Neural progenitor cell (in vitro differentiated cells): ENCODE data around the gene GRAMD4. TPM values are rescaled to one million over a fixed set of nuclear protein-coding genes. Genes with fewer than 3 reads are reported as not detected.
A peak's percentile ranks its signal among the peaks of the same experiment; 100 is the strongest.

Source experiments
- DNase-seq: peaks from one replicate; pipeline ENCODE4 v3.0.0-alpha.2; 2016; ENCODE audit warnings: low spot score
- H2AFZ ChIP-seq: fragments of 200-600 bp; sonication (generic); replicated peaks from 2 replicates; pipeline ENCODE4 v1.6.1; 2016; ENCODE audit warnings: antibody characterized with exemption
- H3F3A ChIP-seq: fragments of 200-600 bp; sonication (generic); 2 replicates; pipeline ENCODE4 v1.6.1; 2016; ENCODE audit warnings: antibody characterized with exemption, low read depth
- H3K27ac ChIP-seq: fragments of 200-600 bp; sonication (generic); 2 replicates; pipeline ENCODE4 v1.5.1; 2016; ENCODE audit warnings: mild to moderate bottlenecking
- H3K27me3 ChIP-seq: fragments of 200-600 bp; sonication (generic); 2 replicates; pipeline ENCODE4 v1.6.1; 2016; ENCODE audit warnings: mild to moderate bottlenecking, moderate library complexity
- H3K36me3 ChIP-seq: fragments of 200-600 bp; sonication (generic); 2 replicates; pipeline ENCODE4 v1.5.1; 2016
- H3K4me1 ChIP-seq: fragments of 200-600 bp; sonication (generic); 2 replicates; pipeline ENCODE4 v1.6.1; 2016; ENCODE audit warnings: mixed run types
- H3K4me2 ChIP-seq: fragments of 200-600 bp; sonication (generic); 2 replicates; pipeline ENCODE4 v1.6.1; 2016
- H3K4me3 ChIP-seq: fragments of 200-600 bp; sonication (generic); 2 replicates; pipeline ENCODE4 v1.5.1; 2016
- H3K79me2 ChIP-seq: fragments of 200-600 bp; sonication (generic); 2 replicates; pipeline ENCODE4 v1.6.1; 2016; ENCODE audit warnings: low read depth
- H3K9ac ChIP-seq: fragments of 200-600 bp; sonication (generic); 2 replicates; pipeline ENCODE4 v1.6.1; 2016
- H3K9me3 ChIP-seq: fragments of 200-600 bp; sonication (generic); 2 replicates; pipeline ENCODE4 v1.5.1; 2016; ENCODE audit warnings: low read depth
- H4K20me1 ChIP-seq: fragments of 200-600 bp; sonication (generic); 2 replicates; pipeline ENCODE4 v1.6.1; 2016; ENCODE audit warnings: low read depth
- H3K27ac Mint-ChIP-seq: 3 replicates; pipeline ENCODE4 v1.8.0; 2021; ENCODE audit warnings: mixed read lengths
- H3K27me3 Mint-ChIP-seq: 2 replicates; pipeline ENCODE4 v1.8.0; 2022; ENCODE audit warnings: low read depth, mild to moderate bottlenecking, inconsistent platforms, moderate library complexity, mixed read lengths; ENCODE audit not compliant: insufficient read depth
- H3K36me3 Mint-ChIP-seq: 3 replicates; pipeline ENCODE4 v1.8.0; 2021; ENCODE audit warnings: mixed read lengths
- H3K4me1 Mint-ChIP-seq: 3 replicates; pipeline ENCODE4 v1.8.0; 2021; ENCODE audit warnings: mixed read lengths
- H3K4me3 Mint-ChIP-seq: 3 replicates; pipeline ENCODE4 v1.8.0; 2021; ENCODE audit warnings: mild to moderate bottlenecking, moderate library complexity, mixed read lengths
- H3K9me3 Mint-ChIP-seq: 3 replicates; pipeline ENCODE4 v1.8.0; 2020; ENCODE audit warnings: mixed read lengths
- EZH2 ChIP-seq: fragments of 200-600 bp; sonication (generic); IDR thresholded peaks from 2 replicates; pipeline ENCODE4 v1.6.1; 2017; ENCODE audit warnings: antibody characterized with exemption, mild to moderate bottlenecking, moderate library complexity
- EZH2phosphoT487 ChIP-seq: fragments of 200-600 bp; sonication (generic); IDR thresholded peaks from 2 replicates; pipeline ENCODE4 v1.6.1; 2017; ENCODE audit warnings: antibody characterized with exemption
- total RNA-seq: library from RNA; depleted of rRNA; stranded (reverse); fragments of >200 nt; gene quantifications from 2 replicates; pipeline ENCODE4 v1.2.3, GENCODE V29; 2015; ENCODE audit warnings: low replicate concordance
- TF ChIP-seq, protein P1 (sequence below): fragments of 200-600 bp; sonication (generic); IDR thresholded peaks from 2 replicates; pipeline ENCODE4 v1.5.1; 2017; ENCODE audit warnings: antibody characterized with exemption, mild to moderate bottlenecking

Gene GRAMD4
- total RNA-seq, 1 donor from 2014 or later, result 32.2 TPM

DNA sequence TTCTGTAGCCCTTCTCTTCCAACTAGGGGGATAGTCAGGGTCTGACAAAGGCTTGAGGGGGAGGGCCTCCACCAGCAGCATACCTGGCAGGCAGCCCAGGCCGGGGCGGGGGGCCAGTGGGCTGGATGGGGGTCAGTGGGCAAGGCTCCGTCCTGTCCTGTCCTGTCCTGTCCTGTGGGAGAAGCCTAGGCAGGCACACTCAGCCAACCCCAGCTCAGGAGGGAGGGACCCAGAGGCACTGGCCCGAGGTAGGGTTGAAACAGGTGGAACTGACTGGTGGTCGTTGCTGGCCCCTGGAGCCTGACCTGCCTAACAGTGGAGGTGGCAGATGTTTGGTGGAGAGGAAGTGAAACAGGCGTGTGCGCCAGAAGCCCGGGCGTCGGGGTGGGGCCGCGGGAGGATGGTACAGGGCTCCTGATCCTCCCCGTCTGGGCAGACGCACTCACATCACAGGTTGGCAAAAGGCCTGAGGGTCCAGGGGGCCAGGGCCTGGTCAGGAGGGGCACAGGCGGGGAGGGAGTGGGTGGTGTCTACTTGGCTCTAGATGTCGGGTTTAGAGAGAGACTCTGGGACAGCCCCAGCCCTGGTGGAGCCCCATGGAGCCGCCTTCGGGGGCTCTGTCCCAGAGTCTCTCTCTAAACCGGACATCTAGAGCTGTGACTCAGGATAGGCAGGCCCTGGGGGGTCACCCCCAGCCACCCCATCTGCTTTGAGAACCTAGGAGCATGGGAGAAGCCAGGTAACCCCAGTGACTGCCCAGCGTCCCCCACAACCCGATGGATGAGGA, 32.5 kb upstream of the GRAMD4 start:
- no peak for DNase-seq
- H3K4me2 ChIP-seq, result no peak overlapping the region
- no peak for TF ChIP-seq EZH2phosphoT487
- TF ChIP-seq, protein P1, sequence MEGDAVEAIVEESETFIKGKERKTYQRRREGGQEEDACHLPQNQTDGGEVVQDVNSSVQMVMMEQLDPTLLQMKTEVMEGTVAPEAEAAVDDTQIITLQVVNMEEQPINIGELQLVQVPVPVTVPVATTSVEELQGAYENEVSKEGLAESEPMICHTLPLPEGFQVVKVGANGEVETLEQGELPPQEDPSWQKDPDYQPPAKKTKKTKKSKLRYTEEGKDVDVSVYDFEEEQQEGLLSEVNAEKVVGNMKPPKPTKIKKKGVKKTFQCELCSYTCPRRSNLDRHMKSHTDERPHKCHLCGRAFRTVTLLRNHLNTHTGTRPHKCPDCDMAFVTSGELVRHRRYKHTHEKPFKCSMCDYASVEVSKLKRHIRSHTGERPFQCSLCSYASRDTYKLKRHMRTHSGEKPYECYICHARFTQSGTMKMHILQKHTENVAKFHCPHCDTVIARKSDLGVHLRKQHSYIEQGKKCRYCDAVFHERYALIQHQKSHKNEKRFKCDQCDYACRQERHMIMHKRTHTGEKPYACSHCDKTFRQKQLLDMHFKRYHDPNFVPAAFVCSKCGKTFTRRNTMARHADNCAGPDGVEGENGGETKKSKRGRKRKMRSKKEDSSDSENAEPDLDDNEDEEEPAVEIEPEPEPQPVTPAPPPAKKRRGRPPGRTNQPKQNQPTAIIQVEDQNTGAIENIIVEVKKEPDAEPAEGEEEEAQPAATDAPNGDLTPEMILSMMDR, result no peak
- TF ChIP-seq EZH2, result no peak

DNA sequence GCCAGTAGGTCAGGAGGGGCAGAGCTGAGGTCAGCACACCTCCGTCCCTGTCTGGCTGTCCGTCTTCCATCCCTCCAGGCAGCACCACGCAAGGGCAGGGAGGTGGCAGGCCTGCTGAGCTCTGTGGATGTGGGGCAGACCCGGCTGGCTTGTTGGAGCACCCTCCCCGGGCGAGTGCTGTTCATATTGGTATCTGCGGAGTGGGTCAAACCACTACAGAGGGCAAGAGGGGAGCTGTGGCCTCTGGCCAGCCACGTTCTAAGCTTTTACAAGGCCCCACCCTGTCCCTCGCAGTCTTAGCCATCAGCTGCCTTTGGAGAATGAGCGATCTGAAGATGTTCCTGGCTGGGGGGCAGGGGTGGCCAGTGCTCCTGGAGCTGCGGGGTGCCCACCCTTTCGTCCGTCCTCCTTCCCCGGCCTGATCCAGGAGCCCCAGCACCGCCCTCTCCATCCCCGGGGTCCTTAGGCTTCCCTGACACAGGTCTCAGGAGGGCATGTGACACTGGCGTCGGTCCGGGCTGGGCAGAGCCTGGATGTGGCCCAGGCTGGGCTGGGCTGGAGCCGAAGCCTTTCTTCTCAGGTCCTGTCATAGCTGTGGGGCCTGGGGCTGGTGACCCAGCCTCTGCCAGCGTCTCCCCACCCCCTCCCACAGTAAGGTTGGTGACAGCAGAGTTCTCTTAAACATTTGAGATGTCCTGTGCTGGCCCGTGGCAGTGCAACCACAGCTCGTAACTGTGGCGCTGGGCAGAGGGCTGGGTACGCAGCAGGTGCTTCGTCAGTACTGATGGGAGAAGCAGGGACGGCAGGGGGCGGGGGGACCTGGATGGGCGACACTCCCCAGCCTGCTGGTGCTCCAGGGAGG, 31.7 kb upstream of the GRAMD4 start:
- H3K27me3 Mint-ChIP-seq, result peaks cover 2% of the 10 kb centered on the region

More for the DNA sequence above, 32.5 kb upstream of the GRAMD4 start:
- no peak overlapping the region for H2AFZ ChIP-seq
- no peaks in the 10 kb centered on the region for H3K79me2 ChIP-seq
- H3F3A ChIP-seq, result peaks cover 14% of the 10 kb centered on the region
- H3K27ac Mint-ChIP-seq, result no peak overlapping the region
- H4K20me1 ChIP-seq, result peaks cover 75% of the 10 kb centered on the region
- H3K4me3 ChIP-seq, result no peak overlapping the region
- H3K4me3 Mint-ChIP-seq, result no peak overlapping the region
- H3K27ac ChIP-seq, result no peak overlapping the region
- H3K9me3 Mint-ChIP-seq, result peaks cover 1% of the 10 kb centered on the region
- peaks cover 31% of the 10 kb centered on the region for H3K27me3 ChIP-seq
- H3K36me3 ChIP-seq, result no peaks in the 10 kb centered on the region
- no peaks in the 10 kb centered on the region for H3K36me3 Mint-ChIP-seq
- H3K4me1 Mint-ChIP-seq, result peaks cover 37% of the 10 kb centered on the region
- H3K9me3 ChIP-seq, result no peaks in the 10 kb centered on the region
- peaks cover 3% of the 10 kb centered on the region for H3K27me3 Mint-ChIP-seq
- peaks cover 20% of the 10 kb centered on the region for H3K4me1 ChIP-seq
- H3K9ac ChIP-seq, result no peak overlapping the region

DNA sequence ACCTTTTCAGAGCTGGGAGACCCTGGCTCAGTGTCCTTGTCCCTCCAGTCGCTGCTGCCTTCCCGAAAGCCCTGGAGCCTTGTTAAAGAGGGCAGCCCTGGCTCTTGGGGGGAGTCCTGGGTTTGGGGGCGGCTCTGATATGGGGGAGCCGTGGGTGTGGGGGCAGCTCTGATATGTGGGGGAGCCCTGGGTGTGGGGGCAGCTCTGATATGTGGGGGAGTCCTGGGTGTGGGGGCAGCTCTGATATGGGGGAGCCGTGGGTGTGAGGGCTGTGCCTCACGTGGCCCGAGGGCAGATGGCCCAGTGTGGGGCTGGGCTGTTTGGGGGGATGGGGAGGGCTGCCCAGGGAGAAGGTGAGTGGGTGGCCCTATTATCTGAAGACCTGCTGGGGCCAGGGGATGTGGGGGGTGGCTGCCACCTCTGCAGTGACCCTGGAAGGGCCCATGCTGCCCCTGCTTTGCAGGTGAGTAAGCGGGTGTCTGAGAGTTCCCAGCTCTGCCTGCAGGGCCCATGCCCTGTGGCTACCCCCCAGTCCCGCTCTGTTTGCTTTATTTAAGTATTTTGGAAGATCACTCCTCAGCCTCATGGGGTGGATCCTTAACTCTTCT, 30.9 kb upstream of the GRAMD4 start:
- H3K4me1 ChIP-seq, result peaks cover 19% of the 10 kb centered on the region
- no peak overlapping the region for H3K9ac ChIP-seq
- no peaks in the 10 kb centered on the region for H3K36me3 Mint-ChIP-seq
- peak; percentile 1 for DNase-seq
- H3K4me3 ChIP-seq, result no peak overlapping the region
- H3K9me3 Mint-ChIP-seq, result no peaks in the 10 kb centered on the region
- H3K4me1 Mint-ChIP-seq, result peaks cover 32% of the 10 kb centered on the region
- TF ChIP-seq, protein P1, result no peak
- TF ChIP-seq EZH2 (no peak), EZH2phosphoT487 (no peak)
- H3K9me3 ChIP-seq, result no peaks in the 10 kb centered on the region
- H3K36me3 ChIP-seq, result no peaks in the 10 kb centered on the region
- H3K4me2 ChIP-seq, result no peak overlapping the region
- H4K20me1 ChIP-seq, result peaks cover 64% of the 10 kb centered on the region
- no peak overlapping the region for H3K27ac ChIP-seq
- H3K27me3 Mint-ChIP-seq, result peaks cover 2% of the 10 kb centered on the region
- peaks cover 7% of the 10 kb centered on the region for H3F3A ChIP-seq
- no peak overlapping the region for H2AFZ ChIP-seq
- H3K4me3 Mint-ChIP-seq, result no peak overlapping the region
- peaks cover 15% of the 10 kb centered on the region for H3K27me3 ChIP-seq
- no peaks in the 10 kb centered on the region for H3K79me2 ChIP-seq
- H3K27ac Mint-ChIP-seq, result no peak overlapping the region

More for the DNA sequence above, 31.7 kb upstream of the GRAMD4 start:
- TF ChIP-seq, protein P1, result no peak
- TF ChIP-seq EZH2 (no peak), EZH2phosphoT487 (no peak)
- Histone ChIP-seq H3K9ac (no peak overlapping the region), H3K9me3 (no peaks in the 10 kb centered on the region), H3F3A (peaks cover 14% of the 10 kb centered on the region), H3K4me3 (no peak overlapping the region), H3K27me3 (peaks cover 22% of the 10 kb centered on the region), H3K79me2 (no peaks in the 10 kb centered on the region), H3K36me3 (no peaks in the 10 kb centered on the region), H3K27ac (no peak overlapping the region), H3K4me2 (no peak overlapping the region), H4K20me1 (peaks cover 71% of the 10 kb centered on the region), H2AFZ (no peak overlapping the region), H3K4me1 (peaks cover 20% of the 10 kb centered on the region)
- Mint-ChIP-seq H3K9me3 (no peaks in the 10 kb centered on the region), H3K36me3 (no peaks in the 10 kb centered on the region), H3K27ac (no peak overlapping the region), H3K4me3 (no peak overlapping the region), H3K4me1 (peaks cover 38% of the 10 kb centered on the region)
- peak; percentile 13 for DNase-seq
